Hypothalamus (tissue), 51 donors: ENCODE results near the gene TRNT1.

Source experiments
- DNase-seq, 51 donors: peaks; one replicate each; lab custom pipeline; 2025; lab: John Stamatoyannopoulos, UW

The TRNT1 gene

DNA sequence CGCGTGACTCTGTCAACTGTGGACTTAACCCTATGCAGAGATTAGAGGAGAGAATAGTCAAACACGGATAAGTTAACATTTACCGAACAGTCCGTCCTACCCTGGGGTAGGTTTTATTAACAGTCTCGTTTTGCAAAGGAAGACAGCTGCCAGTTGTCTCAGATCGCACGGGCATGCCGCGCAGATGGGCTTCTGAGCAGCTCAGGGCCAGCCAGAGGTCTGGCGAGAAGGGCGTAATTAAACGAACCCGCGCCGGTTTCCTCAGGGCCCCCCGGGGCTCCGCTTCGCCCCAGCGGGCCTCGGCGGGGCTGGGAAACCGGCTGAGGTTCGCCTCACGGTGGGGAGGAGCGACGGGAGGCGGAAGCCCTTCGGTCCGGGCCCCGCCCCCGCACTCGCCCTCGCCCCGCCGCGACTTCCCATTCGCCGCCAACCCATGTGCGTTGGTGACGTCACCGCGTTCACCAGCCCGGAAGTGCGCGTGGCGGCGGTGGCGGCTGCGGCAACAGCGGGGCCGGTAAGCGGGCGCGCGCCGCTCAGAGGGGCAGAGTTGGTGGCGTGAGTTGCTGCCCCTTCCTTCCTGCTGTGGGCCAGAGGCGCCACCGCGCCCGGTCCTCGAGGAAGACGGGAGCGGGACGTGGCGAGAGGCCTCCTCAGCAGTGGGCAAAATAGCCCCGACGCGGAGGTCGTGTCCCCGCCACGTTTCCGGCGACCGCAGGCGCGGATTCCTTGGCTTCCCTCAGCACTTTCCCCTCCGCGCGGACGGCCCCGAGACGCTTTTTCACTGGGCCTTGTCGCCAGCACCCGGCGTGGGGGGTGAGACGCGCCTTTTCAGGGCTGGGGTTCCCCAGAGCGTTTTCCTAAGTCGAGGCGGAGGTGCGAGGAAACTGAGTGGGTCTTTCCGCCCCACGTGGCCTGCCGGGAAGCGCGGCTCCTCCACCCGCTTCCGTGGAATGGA lies at the start of gene TRNT1:
TSS of gene TRNT1 (plus strand) at position 464 of the 955 bp plus-strand sequence. CDS start 2,101 bp downstream, outside the sequence.
- peak; percentile 28 to 96 (median 86) for DNase-seq

GRCh38 chr3:3080309-3080708 lies 46.4 kb upstream of the TRNT1 start:
- DNase-seq: no peak

DNA sequence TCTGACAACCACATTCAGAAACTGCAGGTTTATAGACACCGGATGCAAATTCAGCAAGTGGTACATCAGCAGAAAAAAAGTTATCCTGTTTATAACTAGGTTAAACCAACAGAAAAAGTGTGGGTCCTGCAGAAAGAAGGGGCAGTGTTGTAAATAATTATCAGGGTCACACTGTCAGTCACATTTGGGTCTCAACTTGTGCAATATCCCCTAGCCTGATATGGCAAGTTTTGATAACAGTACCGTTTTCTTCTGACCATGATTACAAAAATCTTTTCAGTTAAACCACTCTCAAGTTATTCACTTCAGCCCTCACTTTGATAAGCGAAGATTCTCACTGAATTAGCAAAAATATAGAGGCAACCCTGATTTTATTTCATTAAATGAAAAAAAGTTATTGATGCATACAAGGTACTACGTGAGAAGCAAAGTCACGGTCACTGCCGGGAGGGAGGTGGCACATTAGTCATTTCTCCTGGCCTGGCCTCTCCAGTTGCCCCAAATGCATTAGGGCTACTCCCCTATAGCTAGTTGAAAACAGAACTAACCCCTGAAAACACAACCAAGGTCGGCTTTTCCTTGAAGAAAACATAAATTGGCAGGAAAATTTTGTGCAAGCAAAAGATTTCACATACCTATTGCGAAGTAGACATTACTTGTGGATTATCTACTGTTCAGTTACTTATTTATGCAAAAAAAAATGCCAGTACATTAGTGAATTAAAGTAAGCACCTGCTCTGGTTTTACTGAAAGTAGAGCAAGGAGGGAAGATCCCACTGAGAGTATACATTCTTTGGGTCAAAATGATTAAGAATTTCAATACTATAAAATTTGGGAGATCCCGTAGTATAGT lies 45.1 kb upstream of the TRNT1 start:
- DNase-seq: no peak

DNA sequence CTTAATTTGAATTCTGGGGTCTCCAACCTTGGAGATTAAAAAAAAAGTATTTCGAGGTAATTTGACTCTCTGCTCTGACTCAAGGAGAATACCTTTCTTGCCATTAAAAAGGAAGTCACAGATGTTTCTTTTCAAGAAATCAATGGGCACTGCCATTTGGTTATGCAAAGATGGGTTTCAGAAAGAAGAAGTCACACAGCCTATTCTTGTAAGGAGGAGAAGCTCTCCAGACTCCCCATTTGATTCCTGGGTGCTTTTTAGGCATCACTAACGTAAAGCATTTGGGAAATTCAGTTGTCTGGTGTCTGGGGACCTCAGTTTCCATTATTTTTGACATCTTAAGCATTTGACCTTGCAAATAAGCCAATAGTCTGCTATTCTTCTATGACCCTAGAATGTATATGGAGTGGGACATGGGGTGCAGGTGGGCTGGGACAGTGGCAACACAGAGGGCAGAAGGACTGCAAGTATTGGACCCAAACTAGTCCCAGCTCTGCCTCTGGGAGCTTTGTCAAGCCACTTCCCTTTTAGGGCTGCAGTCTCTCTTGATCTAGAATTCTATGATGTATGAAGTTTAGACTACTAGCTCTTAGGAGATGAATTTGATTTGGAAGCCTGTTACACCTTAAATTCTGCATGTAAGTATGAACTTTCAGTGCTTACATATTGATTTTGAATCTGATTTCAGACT lies 44.4 kb upstream of the TRNT1 start:
- DNase-seq: no peak

DNA sequence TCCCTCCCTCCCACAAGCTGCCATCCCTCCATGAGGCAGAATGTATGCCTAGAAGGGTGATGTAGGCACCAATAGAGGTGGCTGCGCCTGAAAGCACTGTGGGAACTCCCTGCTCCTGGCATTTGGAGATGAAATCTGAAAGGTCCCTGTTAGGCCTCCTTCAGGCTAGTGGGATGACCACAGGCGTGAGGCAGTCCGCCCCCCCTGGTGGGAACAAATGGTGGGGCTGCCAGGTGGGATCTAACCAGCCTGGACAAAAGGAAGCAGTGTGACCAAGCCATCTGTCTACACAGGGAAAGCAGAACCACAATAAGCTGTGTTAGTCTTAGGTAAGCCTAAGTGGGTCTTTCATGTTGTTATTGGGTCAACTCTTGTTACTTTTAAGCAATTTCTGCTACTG lies 41.9 kb upstream of the TRNT1 start:
- no peak for DNase-seq

DNA sequence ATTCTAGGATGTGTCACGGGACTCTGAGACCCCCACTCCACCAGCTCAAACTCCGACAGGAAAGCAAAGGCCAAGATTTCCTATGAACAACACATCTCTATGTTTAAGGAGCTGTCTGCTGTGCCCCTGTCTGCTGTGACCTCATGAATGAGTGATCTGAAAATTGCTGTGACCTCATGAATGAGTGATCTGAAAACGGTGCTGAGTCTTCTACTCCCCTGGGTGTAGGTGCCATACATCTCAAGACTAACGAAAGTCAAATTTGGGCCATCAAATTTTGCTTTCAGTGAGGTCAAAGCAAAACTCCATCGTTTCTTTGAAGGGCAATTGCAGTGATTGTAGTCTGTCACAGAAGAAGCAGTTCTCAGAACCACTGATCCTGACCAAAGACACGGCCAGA lies 41.0 kb upstream of the TRNT1 start:
- DNase-seq: no peak

DNA sequence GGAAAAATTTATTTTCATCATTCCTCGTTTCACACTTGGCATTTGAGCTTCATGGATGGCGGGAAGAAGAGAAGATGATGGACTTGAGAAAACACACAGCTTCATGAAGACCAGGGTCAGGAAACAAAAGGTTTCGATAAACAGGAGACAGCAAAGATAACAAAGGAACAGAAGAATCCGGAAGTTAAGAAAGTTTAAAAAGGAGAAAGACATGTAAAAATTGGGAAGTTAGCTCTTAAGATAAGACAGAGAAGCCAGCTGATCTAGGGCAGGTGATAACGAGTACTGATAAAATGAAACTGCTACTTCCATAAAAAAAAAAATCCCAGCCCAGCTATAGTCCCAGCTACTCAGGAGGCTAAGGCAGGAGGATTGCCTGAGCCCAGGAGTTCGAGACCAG lies 40.5 kb upstream of the TRNT1 start:
- DNase-seq: no peak

- DNase-seq: no peak
These were observed 39.5 kb upstream of the TRNT1 start for GRCh38 chr3:3087279-3087678.

DNA sequence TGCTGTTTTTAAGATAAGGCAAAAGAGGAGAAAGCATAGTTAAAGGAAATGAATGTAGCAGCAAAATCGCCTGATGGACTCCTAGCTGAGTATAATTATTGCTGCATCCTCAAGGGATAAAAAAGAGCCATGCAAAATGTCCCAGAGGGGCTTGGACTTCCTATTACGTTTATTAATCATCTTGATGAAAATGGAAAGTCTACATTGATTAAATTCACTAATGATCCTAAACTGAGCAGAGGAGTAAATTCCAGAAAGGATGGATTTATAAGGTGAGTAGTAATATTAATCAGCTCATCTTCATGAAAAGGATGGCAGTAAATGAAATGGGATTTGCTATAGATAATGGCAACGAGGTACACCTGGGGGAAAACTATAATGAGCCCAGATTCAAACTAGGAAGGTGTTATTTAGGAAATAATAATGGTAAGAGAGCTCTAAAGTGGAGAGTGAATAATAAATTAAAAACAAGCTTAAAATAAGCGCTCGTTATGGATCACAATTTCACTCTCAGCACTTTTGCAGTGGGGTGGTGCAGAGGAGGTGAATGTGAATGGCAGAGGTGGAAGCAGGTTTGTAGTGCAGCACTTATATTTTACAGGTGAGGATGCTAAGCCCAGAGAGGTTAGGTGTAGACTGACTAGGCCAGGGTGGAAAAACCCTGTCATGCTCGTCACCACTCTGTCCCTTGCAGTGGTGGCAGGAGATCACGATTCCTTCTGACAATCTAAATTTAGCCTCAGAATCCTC lies 38.8 kb upstream of the TRNT1 start:
- no peak for DNase-seq

DNA sequence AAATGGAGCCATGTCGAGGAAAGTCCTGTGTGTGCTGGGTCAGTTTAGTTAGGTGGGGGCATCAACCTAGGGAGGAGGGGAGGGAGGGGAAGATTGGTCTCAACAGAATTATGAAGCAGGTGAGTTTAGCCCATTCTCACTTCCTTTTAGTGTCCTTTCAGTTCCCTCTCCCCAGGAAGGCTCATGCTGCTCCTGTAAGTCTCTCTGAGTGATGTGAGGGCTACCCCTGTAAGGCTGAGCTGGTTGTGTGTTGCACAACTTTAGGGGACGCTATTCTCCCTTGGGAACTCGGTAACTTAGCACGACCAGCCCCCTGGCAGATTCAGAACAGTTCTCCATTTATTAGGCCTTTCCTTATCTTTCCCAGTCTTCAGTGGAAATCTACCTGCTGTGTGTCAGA lies 37.7 kb upstream of the TRNT1 start:
- no peak for DNase-seq

DNA sequence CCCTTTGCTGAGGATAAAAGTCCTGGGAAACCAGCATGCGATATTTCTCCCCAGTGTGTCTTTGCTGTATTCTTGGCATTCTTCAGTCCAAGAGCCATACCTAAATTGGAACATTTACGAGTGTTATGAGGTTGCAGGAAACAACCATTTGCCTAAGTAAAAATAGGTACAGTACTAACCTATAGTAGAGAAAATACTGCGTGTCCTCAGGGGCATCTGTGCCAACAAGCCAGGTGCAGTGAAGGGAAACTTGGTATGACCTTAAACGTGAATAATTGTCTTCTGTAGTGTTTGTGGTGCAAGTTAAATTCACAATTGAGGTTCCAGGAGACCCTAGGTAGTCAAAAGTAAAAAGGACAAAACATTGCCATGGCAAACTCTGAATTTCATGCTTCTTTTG lies 28.8 kb upstream of the TRNT1 start:
- no peak for DNase-seq

DNA sequence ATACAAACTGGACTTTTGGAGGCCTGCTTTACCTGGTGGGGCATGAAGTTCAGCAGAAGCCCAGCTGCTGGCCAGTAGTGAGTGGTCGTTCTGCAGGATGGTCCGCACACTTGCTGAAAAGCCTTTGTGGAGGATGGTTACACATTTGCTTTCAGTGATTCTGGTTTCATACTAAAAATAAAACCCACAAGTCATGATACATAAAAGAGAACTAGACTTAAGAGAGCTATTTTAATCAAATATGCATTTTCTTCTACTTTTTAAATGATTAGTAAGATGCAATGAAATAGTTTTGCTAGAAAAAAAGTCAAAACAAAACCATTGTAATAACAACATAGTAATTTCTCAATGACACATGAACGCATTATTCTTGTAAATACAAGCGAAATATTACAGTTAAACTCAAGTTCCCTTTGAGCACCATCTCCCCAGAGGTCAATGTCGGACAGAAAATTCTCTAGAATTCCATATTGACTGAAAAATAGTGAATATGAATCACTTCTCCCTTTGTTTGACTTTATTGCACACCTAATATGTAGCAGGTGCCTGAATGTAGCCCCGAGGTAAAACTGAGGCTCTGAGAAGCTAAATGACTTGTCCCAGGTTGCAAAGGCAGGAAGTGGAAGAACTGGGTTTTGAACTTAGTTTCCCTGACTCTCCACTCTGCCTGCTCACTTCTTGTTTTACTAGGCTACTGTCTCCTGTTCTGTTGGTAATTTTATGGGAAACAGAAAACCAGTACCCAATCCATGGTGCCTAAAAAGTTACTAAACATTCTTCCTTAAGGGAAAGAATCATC lies 24.9 kb upstream of the TRNT1 start:
- DNase-seq: no peak

- no peak for DNase-seq
These were observed 24.0 kb upstream of the TRNT1 start for GRCh38 chr3:3102751-3103150.

GRCh38 chr3:3105246-3105645 lies 21.5 kb upstream of the TRNT1 start:
- no peak for DNase-seq

GRCh38 chr3:3105815-3106214 lies 20.9 kb upstream of the TRNT1 start:
- DNase-seq: no peak

DNA sequence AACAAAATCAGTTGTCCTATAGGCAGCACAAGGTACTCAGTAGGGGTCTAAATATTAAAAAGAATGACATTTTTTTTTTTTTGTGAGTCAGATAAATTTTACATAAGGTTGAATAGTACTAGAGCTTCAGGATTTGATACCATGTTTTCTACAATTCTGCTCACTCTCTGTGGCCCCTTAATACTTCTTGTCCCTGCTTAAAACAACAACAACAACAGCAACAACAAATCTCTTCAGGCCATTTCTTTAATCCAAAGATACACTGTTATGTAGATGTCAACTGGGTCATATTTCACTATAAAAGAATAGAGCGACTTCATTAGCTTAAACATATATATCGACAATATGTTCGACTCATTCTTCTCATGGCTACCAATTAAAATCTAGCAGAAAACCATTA lies 19.6 kb upstream of the TRNT1 start:
- DNase-seq: no peak

DNA sequence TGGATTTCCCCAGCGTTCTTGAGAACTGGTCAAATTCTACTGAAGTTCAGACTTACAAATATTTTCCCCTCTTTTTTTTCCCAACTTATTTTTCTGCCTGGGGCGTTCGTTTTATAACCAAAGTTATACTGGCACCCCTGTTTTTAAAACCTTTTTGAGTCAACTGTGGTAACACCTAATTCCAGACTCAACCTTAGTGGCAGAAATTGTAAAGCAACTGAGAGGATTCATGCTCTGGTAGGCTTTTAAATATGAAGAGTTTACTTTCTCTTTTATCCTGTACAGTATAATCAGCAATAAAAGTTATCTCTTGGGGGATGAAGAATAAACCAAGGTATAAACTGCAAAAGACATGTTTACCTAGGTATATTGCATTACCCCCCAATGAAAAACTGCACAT lies 18.9 kb upstream of the TRNT1 start:
- no peak for DNase-seq

DNA sequence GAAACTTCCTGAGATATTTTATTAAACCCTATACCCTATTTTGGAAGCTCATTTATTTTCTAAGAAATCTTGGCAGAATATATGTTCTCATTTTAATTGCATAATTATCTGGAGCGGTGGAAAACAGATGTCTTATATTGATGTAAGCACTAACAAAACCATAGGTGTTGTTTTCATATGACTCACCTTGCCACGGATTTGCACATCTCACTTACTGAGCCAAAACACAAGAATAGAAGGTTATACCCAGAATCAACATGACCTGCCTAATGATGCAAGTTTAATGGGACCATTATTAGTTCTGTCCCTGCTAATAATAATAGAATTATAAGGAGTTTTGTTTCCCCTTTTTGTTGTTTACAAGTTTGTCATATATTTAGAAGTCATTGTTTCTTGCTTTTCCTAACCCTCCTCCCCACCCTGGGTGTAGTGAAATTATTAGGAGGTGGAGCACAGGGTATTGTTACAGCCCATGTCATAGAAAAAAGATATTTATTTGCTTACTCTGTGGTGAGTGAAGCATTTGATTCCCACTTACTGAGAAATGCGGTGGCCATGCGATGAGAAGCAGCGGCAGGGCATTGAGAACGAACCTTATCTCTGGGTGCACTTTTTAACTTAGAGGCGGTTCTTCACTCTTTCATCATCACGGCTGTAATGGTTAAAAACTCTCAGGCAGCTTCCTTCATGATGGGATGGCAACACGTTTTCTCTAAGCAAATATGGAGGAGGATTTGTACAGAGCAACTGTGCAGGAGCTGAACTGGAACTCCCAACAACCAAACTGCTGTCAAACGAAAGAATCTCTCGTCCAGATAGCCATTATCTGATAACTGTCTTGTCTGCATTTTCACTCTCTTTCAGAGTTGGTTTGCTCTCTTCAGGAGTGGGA lies 17.1 kb upstream of the TRNT1 start:
- no peak for DNase-seq

DNA sequence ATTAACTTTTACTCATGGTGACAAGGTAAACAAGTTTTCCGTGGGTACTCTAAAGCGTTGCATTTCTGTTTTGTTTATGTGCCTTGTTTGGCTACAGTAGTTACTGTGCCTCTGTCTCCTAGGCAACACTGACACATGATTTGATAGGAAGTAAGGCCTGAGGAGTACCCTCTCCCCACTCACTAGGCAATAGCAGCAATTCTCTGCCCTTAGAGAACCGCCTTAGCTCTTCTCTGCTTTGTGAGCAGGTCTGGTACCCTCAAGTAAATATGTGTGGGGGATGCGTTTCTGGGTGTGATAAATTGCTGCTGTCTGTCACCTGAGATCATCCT lies 16.5 kb upstream of the TRNT1 start, which contains the start of gene IL5RA:
TSS of gene IL5RA (minus strand) at position 76 of the 332 bp plus-strand sequence. CDS start 5,390 bp downstream, outside the sequence.
- DNase-seq: peak in 1 of 51 donors; percentile 5
